Panc1 (cell line): ENCODE measurements around the gene RNU2-63P.

ENCODE experiments used
- POLR2AphosphoS5 ChIP-seq: IDR thresholded peaks from 2 replicates; pipeline ENCODE4 v1.6.1; 2012; ENCODE audit warnings: mild to moderate bottlenecking, low read depth, low read length, moderate library complexity
- TCF7L2 ChIP-seq: IDR thresholded peaks from 2 replicates; pipeline ENCODE4 v1.6.1; 2011; ENCODE audit warnings: mild to moderate bottlenecking, low read depth, low read length, inconsistent platforms
- TF ChIP-seq, protein P1 (sequence below): fragments of 450-650 bp; IDR thresholded peaks from 2 replicates; pipeline ENCODE4 v1.5.1; 2017; ENCODE audit warnings: mild to moderate bottlenecking

DNA sequence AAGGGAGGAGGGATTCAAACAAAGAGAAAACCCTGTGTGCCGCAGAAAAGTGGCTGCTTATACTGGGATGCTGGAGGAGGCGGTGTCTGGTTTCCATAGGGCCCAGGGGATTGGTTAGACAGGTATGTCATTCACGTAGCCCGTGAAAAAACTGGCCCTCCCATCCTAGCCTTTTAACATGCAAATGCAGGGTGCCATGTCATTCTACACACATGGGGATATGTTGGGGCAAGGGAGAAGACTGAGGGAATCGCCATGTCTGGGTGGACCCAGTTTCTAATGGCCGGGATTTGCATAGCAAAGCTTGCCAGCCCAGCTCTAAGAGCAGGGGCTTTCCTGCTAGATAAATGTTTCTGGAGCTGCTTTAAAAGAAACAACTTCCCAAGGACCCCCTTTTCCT is 8.2 kb upstream of the RNU2-63P start:
- TF ChIP-seq, protein P1, sequence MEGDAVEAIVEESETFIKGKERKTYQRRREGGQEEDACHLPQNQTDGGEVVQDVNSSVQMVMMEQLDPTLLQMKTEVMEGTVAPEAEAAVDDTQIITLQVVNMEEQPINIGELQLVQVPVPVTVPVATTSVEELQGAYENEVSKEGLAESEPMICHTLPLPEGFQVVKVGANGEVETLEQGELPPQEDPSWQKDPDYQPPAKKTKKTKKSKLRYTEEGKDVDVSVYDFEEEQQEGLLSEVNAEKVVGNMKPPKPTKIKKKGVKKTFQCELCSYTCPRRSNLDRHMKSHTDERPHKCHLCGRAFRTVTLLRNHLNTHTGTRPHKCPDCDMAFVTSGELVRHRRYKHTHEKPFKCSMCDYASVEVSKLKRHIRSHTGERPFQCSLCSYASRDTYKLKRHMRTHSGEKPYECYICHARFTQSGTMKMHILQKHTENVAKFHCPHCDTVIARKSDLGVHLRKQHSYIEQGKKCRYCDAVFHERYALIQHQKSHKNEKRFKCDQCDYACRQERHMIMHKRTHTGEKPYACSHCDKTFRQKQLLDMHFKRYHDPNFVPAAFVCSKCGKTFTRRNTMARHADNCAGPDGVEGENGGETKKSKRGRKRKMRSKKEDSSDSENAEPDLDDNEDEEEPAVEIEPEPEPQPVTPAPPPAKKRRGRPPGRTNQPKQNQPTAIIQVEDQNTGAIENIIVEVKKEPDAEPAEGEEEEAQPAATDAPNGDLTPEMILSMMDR: no peak
- TF ChIP-seq POLR2AphosphoS5 (no peak), TCF7L2 (no peak)
